OCI-LY3 (cell line): Measurements from ENCODE around the gene INAFM2.

Experiments
- H2AFZ ChIP-seq: fragments of 200-600, 300-600 bp; shearing (Covaris generic); 2 replicates; pipeline ENCODE4 v1.6.0; 2014; ENCODE audit warnings: antibody characterized with exemption, low read depth, low read length
- H3K27ac ChIP-seq: fragments of 200-600, 300-600 bp; sonication (generic); 2 replicates; pipeline ENCODE4 v1.5.1; 2014; ENCODE audit warnings: mild to moderate bottlenecking, low read length, moderate library complexity, mixed read lengths
- H3K27me3 ChIP-seq: fragments of 200-600, 300-600 bp; sonication (generic); 2 replicates; pipeline ENCODE4 v1.6.1; 2014; ENCODE audit warnings: low read depth, low read length, mixed read lengths
- H3K36me3 ChIP-seq: fragments of 200-600, 300-600 bp; sonication (generic); replicated peaks from 2 replicates; pipeline ENCODE3; 2014; ENCODE audit warnings: low read depth, low read length, mixed read lengths
- H3K4me1 ChIP-seq: fragments of 300-600, 200-600 bp; sonication (generic); 2 replicates; pipeline ENCODE4 v1.6.1; 2014; ENCODE audit warnings: low read length, mixed read lengths
- H3K4me2 ChIP-seq: fragments of 200-600, 300-600 bp; sonication (generic); 2 replicates; pipeline ENCODE4 v1.6.1; 2014; ENCODE audit warnings: low read length, mixed read lengths
- H3K4me3 ChIP-seq: fragments of 300-600, 200-600 bp; sonication (generic); 2 replicates; pipeline ENCODE4 v1.5.1; 2014; ENCODE audit warnings: antibody characterized with exemption, mild to moderate bottlenecking, low read length, moderate library complexity
- H3K79me2 ChIP-seq: fragments of 300-600, 200-600 bp; shearing (Covaris generic); 2 replicates; pipeline ENCODE4 v1.6.1; 2014; ENCODE audit warnings: mild to moderate bottlenecking, low read length, mixed read lengths
- H3K9ac ChIP-seq: fragments of 300-600, 200-600 bp; shearing (Covaris generic); 2 replicates; pipeline ENCODE4 v1.6.0; 2014; ENCODE audit warnings: mild to moderate bottlenecking, low read length, moderate library complexity
- H3K9me3 ChIP-seq: fragments of 200-600, 300-600 bp; shearing (Covaris generic); 2 replicates; pipeline ENCODE4 v1.6.1; 2014; ENCODE audit warnings: low read length, mixed read lengths; ENCODE audit not compliant: insufficient read depth
- H4K20me1 ChIP-seq: fragments of 200-600, 300-600 bp; sonication (generic); 2 replicates; pipeline ENCODE4 v1.6.1; 2016; ENCODE audit warnings: low read length, mixed read lengths; ENCODE audit not compliant: insufficient read depth
- EZH2phosphoT487 ChIP-seq: fragments of 200-600 bp; shearing (Covaris generic); IDR thresholded peaks from 2 replicates; pipeline ENCODE4 v1.6.1; 2018; ENCODE audit warnings: antibody characterized with exemption, mixed run types, low read depth
- TF ChIP-seq, protein P1 (sequence below): fragments of 200-600, 300-600 bp; sonication (generic); IDR thresholded peaks from 2 replicates; pipeline ENCODE4 v1.5.1; 2014; ENCODE audit warnings: antibody characterized with exemption, low read length, low read depth

Gene INAFM2

DNA sequence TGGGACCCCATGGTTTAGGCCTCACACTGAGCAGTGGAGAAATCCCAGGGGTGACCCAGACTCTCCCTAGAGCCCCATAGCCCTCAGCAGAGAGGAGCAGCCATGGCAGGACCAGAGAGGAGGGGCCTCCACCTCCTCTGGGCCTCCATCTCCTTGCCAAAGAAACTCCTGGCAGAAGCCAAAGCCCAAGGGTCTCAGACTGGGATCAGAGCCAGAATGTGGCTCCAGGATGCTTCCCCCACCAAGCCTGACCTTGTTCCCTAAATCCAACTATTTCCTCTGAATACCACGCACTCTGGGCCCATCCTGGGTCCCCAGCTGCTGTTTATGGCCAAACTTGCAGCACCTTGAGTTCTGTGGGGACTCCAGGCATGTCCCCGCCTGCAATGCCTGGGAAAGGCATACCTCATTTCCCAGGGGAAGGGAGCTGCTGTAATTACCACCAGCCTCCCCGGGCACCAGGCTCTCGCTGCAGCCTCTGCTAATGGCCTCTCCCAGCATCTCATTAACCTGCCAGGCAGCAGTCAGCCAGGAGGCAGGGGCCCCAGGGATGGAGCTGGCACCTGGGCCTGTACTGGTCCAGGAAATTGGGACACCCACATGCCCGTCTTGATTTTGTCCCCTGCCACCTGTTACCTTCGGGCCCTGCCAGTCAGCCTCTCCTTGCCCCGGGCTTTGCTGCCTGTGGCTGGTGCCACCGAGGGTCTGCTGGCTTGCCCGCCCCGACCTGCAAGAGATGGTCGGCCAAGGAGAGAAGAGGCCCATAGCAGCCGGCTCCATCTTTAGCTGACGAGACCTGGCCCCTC is 12.6 kb downstream of the INAFM2 start:
- peak overlapping the region; percentile 47 for H3K9ac ChIP-seq
- peaks cover 4% of the 10 kb centered on the region for H3K36me3 ChIP-seq
- H3K4me1 ChIP-seq = peaks cover 27% of the 10 kb centered on the region
- H3K27me3 ChIP-seq = no peaks in the 10 kb centered on the region
- peak overlapping the region; percentile 79 for H3K4me2 ChIP-seq
- H3K9me3 ChIP-seq = no peaks in the 10 kb centered on the region
- H3K27ac ChIP-seq = no peak overlapping the region
- no peaks in the 10 kb centered on the region for H3K79me2 ChIP-seq
- TF ChIP-seq EZH2phosphoT487 = no peak
- TF ChIP-seq, protein P1, sequence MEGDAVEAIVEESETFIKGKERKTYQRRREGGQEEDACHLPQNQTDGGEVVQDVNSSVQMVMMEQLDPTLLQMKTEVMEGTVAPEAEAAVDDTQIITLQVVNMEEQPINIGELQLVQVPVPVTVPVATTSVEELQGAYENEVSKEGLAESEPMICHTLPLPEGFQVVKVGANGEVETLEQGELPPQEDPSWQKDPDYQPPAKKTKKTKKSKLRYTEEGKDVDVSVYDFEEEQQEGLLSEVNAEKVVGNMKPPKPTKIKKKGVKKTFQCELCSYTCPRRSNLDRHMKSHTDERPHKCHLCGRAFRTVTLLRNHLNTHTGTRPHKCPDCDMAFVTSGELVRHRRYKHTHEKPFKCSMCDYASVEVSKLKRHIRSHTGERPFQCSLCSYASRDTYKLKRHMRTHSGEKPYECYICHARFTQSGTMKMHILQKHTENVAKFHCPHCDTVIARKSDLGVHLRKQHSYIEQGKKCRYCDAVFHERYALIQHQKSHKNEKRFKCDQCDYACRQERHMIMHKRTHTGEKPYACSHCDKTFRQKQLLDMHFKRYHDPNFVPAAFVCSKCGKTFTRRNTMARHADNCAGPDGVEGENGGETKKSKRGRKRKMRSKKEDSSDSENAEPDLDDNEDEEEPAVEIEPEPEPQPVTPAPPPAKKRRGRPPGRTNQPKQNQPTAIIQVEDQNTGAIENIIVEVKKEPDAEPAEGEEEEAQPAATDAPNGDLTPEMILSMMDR = no peak
- H4K20me1 ChIP-seq = no peaks in the 10 kb centered on the region
- H2AFZ ChIP-seq = peak overlapping the region; percentile 75
- H3K4me3 ChIP-seq = peak overlapping the region; percentile 76

DNA sequence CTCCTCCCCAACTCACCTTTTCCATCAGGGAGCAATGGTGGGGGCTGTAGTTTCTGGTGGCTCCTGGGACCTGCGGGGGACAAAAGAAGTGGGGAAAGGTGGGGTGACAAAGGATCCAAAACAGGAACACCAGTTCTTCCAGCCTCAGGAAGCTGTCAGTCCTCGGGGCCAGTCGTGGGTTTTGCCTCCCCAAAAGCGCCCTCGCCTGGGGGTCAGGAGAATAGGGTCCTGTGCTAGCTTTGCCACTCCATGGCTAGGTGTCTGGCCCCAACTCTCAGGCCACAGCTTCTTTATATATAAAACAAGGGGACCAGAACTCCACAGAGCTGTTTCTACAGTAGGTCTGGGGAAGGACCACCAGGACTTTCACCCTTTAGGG is 13.2 kb downstream of the INAFM2 start:
- no peaks in the 10 kb centered on the region for H3K36me3 ChIP-seq
- H3K9ac ChIP-seq = peak overlapping the region; percentile 47
- H3K4me3 ChIP-seq = peak overlapping the region; percentile 76
- TF ChIP-seq, protein P1 = peak; percentile 77
- no peak for TF ChIP-seq EZH2phosphoT487
- H3K9me3 ChIP-seq = no peaks in the 10 kb centered on the region
- H3K4me2 ChIP-seq = peak overlapping the region; percentile 79
- no peaks in the 10 kb centered on the region for H3K79me2 ChIP-seq
- no peak overlapping the region for H3K27ac ChIP-seq
- H2AFZ ChIP-seq = peak overlapping the region; percentile 75
- H4K20me1 ChIP-seq = no peaks in the 10 kb centered on the region
- H3K4me1 ChIP-seq = peaks cover 27% of the 10 kb centered on the region
- H3K27me3 ChIP-seq = no peaks in the 10 kb centered on the region

DNA sequence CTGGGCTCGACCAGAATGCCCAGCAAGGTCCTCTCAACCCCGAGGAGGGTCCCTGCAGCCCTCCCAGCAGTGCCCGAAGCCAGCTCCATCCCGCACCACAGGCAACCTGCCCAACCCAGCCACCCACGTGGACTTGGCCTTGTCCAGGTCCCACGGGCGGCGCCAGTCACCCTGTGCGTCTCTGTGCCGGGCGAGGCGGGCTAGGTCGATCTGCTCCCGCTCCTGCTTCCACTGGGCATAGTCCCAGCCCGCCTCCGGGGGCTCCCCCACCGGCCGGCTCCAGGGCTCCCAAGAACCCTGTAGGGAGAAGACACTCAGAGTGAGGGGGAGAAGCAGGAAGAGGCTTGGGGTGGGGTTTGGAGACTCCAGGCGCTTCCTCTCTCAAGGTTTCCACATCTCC is 14.1 kb downstream of the INAFM2 start:
- Histone ChIP-seq H3K27ac (no peak overlapping the region), H3K4me2 (peak overlapping the region; percentile 71), H4K20me1 (no peaks in the 10 kb centered on the region), H2AFZ (0 out of 2 replicates have a peak overlapping the region, but pooled peaks have one; percentile 10), H3K79me2 (no peaks in the 10 kb centered on the region), H3K4me3 (peak overlapping the region; percentile 39), H3K4me1 (peaks cover 27% of the 10 kb centered on the region), H3K9me3 (no peaks in the 10 kb centered on the region), H3K9ac (no peak overlapping the region), H3K36me3 (no peaks in the 10 kb centered on the region), H3K27me3 (no peaks in the 10 kb centered on the region)
- no peak for TF ChIP-seq EZH2phosphoT487
- TF ChIP-seq, protein P1 = no peak

DNA sequence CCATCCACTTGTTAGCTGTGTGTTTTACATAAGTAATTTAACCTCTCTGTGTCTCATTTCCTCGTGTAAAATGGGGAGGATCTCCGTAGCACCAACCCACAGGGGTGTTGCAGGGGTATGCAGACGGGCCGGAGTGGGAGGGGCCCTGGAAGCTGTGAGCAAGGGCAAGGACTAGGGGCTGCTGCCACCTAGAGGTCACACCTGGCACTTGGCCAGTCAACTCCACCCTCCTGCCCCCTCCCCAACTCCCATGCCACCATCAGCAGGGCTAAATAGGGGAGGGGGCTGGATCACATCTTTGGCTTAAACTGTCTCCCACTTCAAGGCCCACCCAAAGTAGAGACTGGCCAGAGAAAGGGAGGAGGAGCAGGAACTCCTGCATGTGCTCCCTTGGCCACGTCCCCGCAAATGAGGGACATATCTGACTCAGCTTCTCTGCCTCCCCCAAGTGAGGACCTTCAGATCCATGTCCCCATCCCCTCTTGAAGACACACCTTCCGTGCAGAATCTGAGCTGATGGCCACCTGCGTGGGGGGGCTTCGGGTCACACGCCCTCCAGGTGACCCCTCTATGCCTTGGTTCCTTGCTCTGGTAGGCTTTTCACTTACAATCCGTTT is 14.7 kb downstream of the INAFM2 start:
- Histone ChIP-seq H4K20me1 (no peaks in the 10 kb centered on the region), H3K9me3 (no peaks in the 10 kb centered on the region), H3K36me3 (no peaks in the 10 kb centered on the region), H3K9ac (no peak overlapping the region), H3K27me3 (no peaks in the 10 kb centered on the region), H2AFZ (0 out of 2 replicates have a peak overlapping the region, but pooled peaks have one; percentile 10), H3K27ac (no peak overlapping the region), H3K4me2 (peak overlapping the region; percentile 71), H3K4me3 (peak overlapping the region; percentile 39), H3K4me1 (peaks cover 27% of the 10 kb centered on the region), H3K79me2 (no peaks in the 10 kb centered on the region)
- TF ChIP-seq, protein P1 = peak; percentile 93
- TF ChIP-seq EZH2phosphoT487 = no peak
